OCI-LY1 (cell line): ENCODE measurements around the gene CTIF.
"Not testable (repeated sequence)": the region's sequence is repeated elsewhere in the genome, so short reads cannot be mapped to it uniquely, and the experiment has no call there.

ENCODE experiments used
- H2AFZ ChIP-seq: fragments of 200-600 bp; sonication (generic), shearing (Covaris generic); 2 replicates; pipeline ENCODE4 v1.6.0; 2014; ENCODE audit warnings: antibody characterized with exemption, mild to moderate bottlenecking, low read length
- H3F3A ChIP-seq: fragments of 200-600 bp; sonication (generic), shearing (Covaris generic); 2 replicates; pipeline ENCODE4 v1.6.0; 2014; ENCODE audit warnings: mild to moderate bottlenecking, antibody characterized with exemption, low read length, moderate library complexity; ENCODE audit not compliant: insufficient read depth
- H3K27ac ChIP-seq: fragments of 200-600 bp; sonication (generic); 2 replicates; pipeline ENCODE4 v1.5.1; 2014; ENCODE audit warnings: low read length, mixed run types, mild to moderate bottlenecking, low read depth; ENCODE audit not compliant: poor library complexity, severe bottlenecking
- H3K27me3 ChIP-seq: fragments of 200-600 bp; sonication (generic); 2 replicates; pipeline ENCODE4 v1.6.0; 2014; ENCODE audit warnings: antibody characterized with exemption, mild to moderate bottlenecking, low read length, moderate library complexity; ENCODE audit not compliant: insufficient read depth
- H3K36me3 ChIP-seq: fragments of 200-600 bp; sonication (generic); 2 replicates; pipeline ENCODE4 v1.6.1; 2014; ENCODE audit warnings: mild to moderate bottlenecking, antibody characterized with exemption, low read length, moderate library complexity, mixed read lengths; ENCODE audit not compliant: insufficient read depth
- H3K4me1 ChIP-seq: fragments of 200-600 bp; sonication (generic); 2 replicates; pipeline ENCODE4 v1.5.1; 2014; ENCODE audit warnings: mild to moderate bottlenecking, low read length, moderate library complexity; ENCODE audit not compliant: insufficient read depth, severe bottlenecking
- H3K4me2 ChIP-seq: fragments of 200-600 bp; sonication (generic), shearing (Covaris generic); 2 replicates; pipeline ENCODE4 v1.6.1; 2014; ENCODE audit warnings: low read length
- H3K4me3 ChIP-seq: fragments of 200-600 bp; sonication (generic); 2 replicates; pipeline ENCODE4 v1.5.1; 2014; ENCODE audit warnings: low read length, low read depth, mild to moderate bottlenecking, mixed read lengths; ENCODE audit not compliant: poor library complexity, severe bottlenecking
- H3K79me2 ChIP-seq: fragments of 200-600 bp; shearing (Covaris generic); 2 replicates; pipeline ENCODE4 v1.6.1; 2016; ENCODE audit warnings: mixed run types, low read length, mixed read lengths; ENCODE audit not compliant: insufficient read depth
- H3K9ac ChIP-seq: fragments of 200-600 bp; sonication (generic), shearing (Covaris generic); 2 replicates; pipeline ENCODE4 v1.6.1; 2014; ENCODE audit warnings: mild to moderate bottlenecking, low read length, mixed read lengths
- H3K9me2 ChIP-seq: fragments of 200-600 bp; sonication (generic), shearing (Covaris generic); 2 replicates; pipeline ENCODE4 v1.6.1; 2014; ENCODE audit warnings: low read depth, mild to moderate bottlenecking, low read length, mixed read lengths
- H3K9me3 ChIP-seq: fragments of 200-600 bp; shearing (Covaris generic); 2 replicates; pipeline ENCODE4 v1.6.1; 2014; ENCODE audit warnings: low read length, mixed read lengths
- H4K20me1 ChIP-seq: fragments of 200-600 bp; sonication (generic), shearing (Covaris generic); 2 replicates; pipeline ENCODE4 v1.6.0; 2016; ENCODE audit warnings: mild to moderate bottlenecking, low read length; ENCODE audit not compliant: insufficient read depth
- CTCF ChIP-seq: fragments of 200-600 bp; sonication (generic), shearing (Covaris generic); IDR thresholded peaks from 2 replicates; pipeline ENCODE4 v1.5.1; 2017; ENCODE audit warnings: mild to moderate bottlenecking, antibody characterized with exemption, low read length, moderate library complexity, mixed read lengths
- EZH2 ChIP-seq: fragments of 200-600 bp; sonication (generic), shearing (Covaris generic); IDR thresholded peaks from 2 replicates; pipeline ENCODE4 v1.8.0; 2017; ENCODE audit warnings: borderline replicate concordance, mixed run types, mild to moderate bottlenecking, antibody characterized with exemption, low read length, moderate library complexity, mixed read lengths

CTIF gene

GRCh38 chr18:48713309-48713708, 174.5 kb downstream of the CTIF start:
- H3K4me3 ChIP-seq: no peak overlapping the region

GRCh38 chr18:48714873-48715272, 176.0 kb downstream of the CTIF start:
- Histone ChIP-seq H4K20me1 (no peaks in the 10 kb centered on the region), H3K9me2 (no peaks in the 10 kb centered on the region), H3K36me3 (no peaks in the 10 kb centered on the region), H3K4me2 (no peak overlapping the region), H3K27me3 (peaks cover 4% of the 10 kb centered on the region), H3K79me2 (no peaks in the 10 kb centered on the region), H3K4me1 (no peaks in the 10 kb centered on the region), H3K27ac (no peak overlapping the region), H3K9ac (no peak overlapping the region), H3F3A (no peaks in the 10 kb centered on the region), H2AFZ (no peak overlapping the region), H3K4me3 (no peak overlapping the region), H3K9me3 (no peaks in the 10 kb centered on the region)
- TF ChIP-seq EZH2 (no peak), CTCF (no peak)

More at GRCh38 chr18:48713309-48713708, 174.5 kb downstream of the CTIF start:
- Histone ChIP-seq H2AFZ (no peak overlapping the region), H3K27ac (no peak overlapping the region), H3K4me2 (no peak overlapping the region), H4K20me1 (no peaks in the 10 kb centered on the region), H3K4me1 (no peaks in the 10 kb centered on the region), H3K27me3 (peaks cover 3% of the 10 kb centered on the region; the same call in 1 of the 2 replicates), H3F3A (no peaks in the 10 kb centered on the region), H3K79me2 (no peaks in the 10 kb centered on the region), H3K9me2 (no peaks in the 10 kb centered on the region), H3K36me3 (no peaks in the 10 kb centered on the region), H3K9ac (no peak overlapping the region), H3K9me3 (no peaks in the 10 kb centered on the region)
- TF ChIP-seq CTCF: no peak
- TF ChIP-seq EZH2: no peak

GRCh38 chr18:48715711-48716361, 177.0 kb downstream of the CTIF start:
- H3F3A ChIP-seq: no peaks in the 10 kb centered on the region
- no peaks in the 10 kb centered on the region for H3K9me2 ChIP-seq
- no peak overlapping the region for H3K27ac ChIP-seq
- H3K36me3 ChIP-seq: no peaks in the 10 kb centered on the region
- H3K4me2 ChIP-seq: no peak overlapping the region
- no peaks in the 10 kb centered on the region for H4K20me1 ChIP-seq
- no peak overlapping the region for H3K9ac ChIP-seq
- H3K27me3 ChIP-seq: peaks cover 4% of the 10 kb centered on the region
- no peak overlapping the region for H2AFZ ChIP-seq
- H3K4me3 ChIP-seq: no peak overlapping the region
- H3K4me1 ChIP-seq: no peaks in the 10 kb centered on the region
- no peaks in the 10 kb centered on the region for H3K79me2 ChIP-seq
- TF ChIP-seq EZH2 (no peak), CTCF (no peak)
- H3K9me3 ChIP-seq: no peaks in the 10 kb centered on the region

- H4K20me1 ChIP-seq, H3K9me3 ChIP-seq, H3K27me3 ChIP-seq, H3K36me3 ChIP-seq, H3F3A ChIP-seq, H3K4me2 ChIP-seq, H3K9me2 ChIP-seq, H3K27ac ChIP-seq, H3K4me1 ChIP-seq, H3K79me2 ChIP-seq, H3K4me3 ChIP-seq, H3K9ac ChIP-seq, H2AFZ ChIP-seq: not testable (repeated sequence)
Observed at GRCh38 chr18:48717227-48717626, 178.4 kb downstream of the CTIF start.
